Activated CD8-positive, alpha-beta T cell treated with anti-CD3 and anti-CD28 coated beads for 36 hours (primary cell): ENCODE results near the gene LRRC27. TPM values are rescaled to one million over a fixed set of nuclear protein-coding genes. Genes with fewer than 3 reads are reported as not detected.
"Not testable (repeated sequence)": the region's sequence is repeated elsewhere in the genome, so short reads cannot be mapped to it uniquely, and the experiment has no call there.

ENCODE experiments used
- ATAC-seq: fragments of 200-7000 bp; cut with Tn5 transposase; one replicate; pipeline ENCODE4 v1.10.0; 2021; ENCODE audit warnings: mild to moderate bottlenecking, moderate library complexity
- CTCF ChIA-PET: fragments of 350-600 bp; sonication (Branson Sonifier 250); formaldehyde crosslinking; loops from one replicate; lab custom pipeline; 2021; ENCODE audit warnings: antibody characterized with exemption; lab: Charles Lee
- POLR2A ChIA-PET: fragments of 350-600 bp; sonication (Branson Sonifier 250); formaldehyde crosslinking; loops from one replicate; lab custom pipeline; 2021; ENCODE audit warnings: antibody characterized with exemption; lab: Charles Lee
- DNase-seq: peaks from one replicate; pipeline ENCODE4 v3.0.0-alpha.2; 2020
- H3K27ac Mint-ChIP-seq: one replicate; pipeline ENCODE4 v1.8.0; 2021; ENCODE audit warnings: mild to moderate bottlenecking, mixed read lengths
- H3K27me3 Mint-ChIP-seq: one replicate; pipeline ENCODE4 v1.8.0; 2021; ENCODE audit warnings: mixed read lengths
- H3K36me3 Mint-ChIP-seq: one replicate; pipeline ENCODE4 v1.8.0; 2021; ENCODE audit warnings: low read depth, mixed read lengths
- H3K4me1 Mint-ChIP-seq: one replicate; pipeline ENCODE4 v1.8.0; 2021; ENCODE audit warnings: low read depth, mixed read lengths
- H3K4me3 Mint-ChIP-seq: one replicate; pipeline ENCODE4 v1.8.0; 2021; ENCODE audit warnings: mild to moderate bottlenecking, moderate library complexity, mixed read lengths
- H3K9me3 Mint-ChIP-seq: one replicate; pipeline ENCODE4 v1.8.0; 2021; ENCODE audit warnings: mixed read lengths
- intact Hi-C: fragments of 100-400 bp; cut with micrococcal nuclease; formaldehyde crosslinking; loops from one replicate; pipeline ENCODE4 v1.10.0; 2022
- total RNA-seq, 2 experiments: library from RNA; stranded (reverse); gene quantifications; one replicate each; pipeline ENCODE4 v1.2.3, GENCODE V29; 2021
- TF ChIP-seq, protein P1 (sequence below): fragments of 200-600 bp; IDR thresholded peaks from one replicate; pipeline ENCODE4 v1.8.0; 2022; ENCODE audit warnings: antibody characterized with exemption, mild to moderate bottlenecking

The LRRC27 gene
- total RNA-seq, 2 experiments from 2014 or later = 2.7 to 3.5 TPM

DNA sequence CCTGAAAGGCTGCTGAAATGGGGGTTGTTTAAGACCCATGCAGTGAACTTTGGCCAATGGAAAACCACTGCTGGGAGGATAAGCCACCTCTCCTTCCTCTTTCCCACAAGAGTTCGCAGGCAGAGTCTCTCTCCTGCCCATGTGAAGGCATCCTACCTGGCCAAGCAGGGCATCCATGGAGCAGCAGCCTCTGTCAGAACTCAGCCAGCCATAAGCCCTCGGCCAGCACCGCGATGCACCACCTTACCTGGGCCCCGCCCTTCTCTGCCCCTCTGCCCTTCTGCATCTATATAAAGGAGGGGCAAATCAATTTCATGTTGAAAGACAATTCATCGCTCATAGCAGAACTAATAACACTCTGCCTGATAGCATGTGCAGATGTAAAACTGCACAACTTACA lies 18.1 kb upstream of the LRRC27 start:
- H3K4me1 Mint-ChIP-seq = peaks cover 3% of the 10 kb centered on the region

GRCh38 chr10:132314336-132314735 lies 17.7 kb upstream of the LRRC27 start:
- H3K27ac Mint-ChIP-seq = no peak overlapping the region
- peaks cover 3% of the 10 kb centered on the region for H3K4me1 Mint-ChIP-seq
- CTCF ChIA-PET = interaction anchor here (1.3 kb wide), 1 partner anchor 59 kb away, joined by 3 read pairs; no protein-coding TSS in a partner anchor
- H3K27me3 Mint-ChIP-seq = peaks cover 2% of the 10 kb centered on the region
- DNase-seq (no peak), ATAC-seq (no peak)
- H3K36me3 Mint-ChIP-seq = no peaks in the 10 kb centered on the region
- intact Hi-C loops = no loop called here
- TF ChIP-seq, protein P1, sequence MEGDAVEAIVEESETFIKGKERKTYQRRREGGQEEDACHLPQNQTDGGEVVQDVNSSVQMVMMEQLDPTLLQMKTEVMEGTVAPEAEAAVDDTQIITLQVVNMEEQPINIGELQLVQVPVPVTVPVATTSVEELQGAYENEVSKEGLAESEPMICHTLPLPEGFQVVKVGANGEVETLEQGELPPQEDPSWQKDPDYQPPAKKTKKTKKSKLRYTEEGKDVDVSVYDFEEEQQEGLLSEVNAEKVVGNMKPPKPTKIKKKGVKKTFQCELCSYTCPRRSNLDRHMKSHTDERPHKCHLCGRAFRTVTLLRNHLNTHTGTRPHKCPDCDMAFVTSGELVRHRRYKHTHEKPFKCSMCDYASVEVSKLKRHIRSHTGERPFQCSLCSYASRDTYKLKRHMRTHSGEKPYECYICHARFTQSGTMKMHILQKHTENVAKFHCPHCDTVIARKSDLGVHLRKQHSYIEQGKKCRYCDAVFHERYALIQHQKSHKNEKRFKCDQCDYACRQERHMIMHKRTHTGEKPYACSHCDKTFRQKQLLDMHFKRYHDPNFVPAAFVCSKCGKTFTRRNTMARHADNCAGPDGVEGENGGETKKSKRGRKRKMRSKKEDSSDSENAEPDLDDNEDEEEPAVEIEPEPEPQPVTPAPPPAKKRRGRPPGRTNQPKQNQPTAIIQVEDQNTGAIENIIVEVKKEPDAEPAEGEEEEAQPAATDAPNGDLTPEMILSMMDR = no peak
- no peak overlapping the region for H3K4me3 Mint-ChIP-seq
- peaks cover 3% of the 10 kb centered on the region for H3K9me3 Mint-ChIP-seq
- POLR2A ChIA-PET = interaction anchor here (1.2 to 1.3 kb wide), 2 partner anchors 13 to 24 kb away, joined by 3 read pairs; no protein-coding TSS in a partner anchor

More for the DNA sequence above, 18.1 kb upstream of the LRRC27 start:
- intact Hi-C loops = no loop called here
- TF ChIP-seq, protein P1 = no peak
- no peaks in the 10 kb centered on the region for H3K36me3 Mint-ChIP-seq
- ATAC-seq (no peak), DNase-seq (no peak)
- H3K4me3 Mint-ChIP-seq = no peak overlapping the region
- POLR2A ChIA-PET = interaction anchor here (1.2 to 1.3 kb wide), 2 partner anchors 13 to 24 kb away, joined by 3 read pairs; no protein-coding TSS in a partner anchor
- CTCF ChIA-PET = interaction anchor here (1.3 kb wide), 1 partner anchor 59 kb away, joined by 3 read pairs; no protein-coding TSS in a partner anchor
- peaks cover 2% of the 10 kb centered on the region for H3K27me3 Mint-ChIP-seq
- no peak overlapping the region for H3K27ac Mint-ChIP-seq
- H3K9me3 Mint-ChIP-seq = peaks cover 3% of the 10 kb centered on the region

DNA sequence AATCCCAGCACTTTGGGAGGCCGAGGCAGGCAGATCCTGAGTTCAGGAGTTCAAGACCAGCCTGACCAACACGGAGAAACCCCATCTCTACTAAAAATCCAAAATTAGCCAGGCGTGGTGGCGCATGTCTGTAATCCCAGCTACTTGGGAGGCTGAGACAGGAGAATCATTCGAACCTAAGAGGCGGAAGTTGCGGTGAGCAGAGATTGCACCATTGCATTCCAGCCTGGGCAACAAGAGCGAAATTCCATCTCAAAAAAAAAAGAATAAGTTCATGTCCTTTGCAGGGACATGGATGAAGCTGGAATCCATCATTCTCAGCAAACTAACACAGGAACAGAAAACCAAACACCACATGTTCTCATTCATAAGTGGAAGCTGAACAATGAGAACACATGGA lies 17.1 kb upstream of the LRRC27 start:
- H3K36me3 Mint-ChIP-seq, H3K27me3 Mint-ChIP-seq, ATAC-seq, DNase-seq, H3K9me3 Mint-ChIP-seq, intact Hi-C loops, H3K4me1 Mint-ChIP-seq, H3K4me3 Mint-ChIP-seq, H3K27ac Mint-ChIP-seq: not testable (repeated sequence)
- ChIA-PET CTCF (interaction anchor here (1.3 kb wide), 1 partner anchor 58 kb away, joined by 3 read pairs; no protein-coding TSS in a partner anchor), POLR2A (interaction anchor here (0.7 to 1.3 kb wide), 3 partner anchors 12 to 437 kb away, joined by 3 to 5 read pairs (median 3); no protein-coding TSS in a partner anchor)

- Mint-ChIP-seq H3K9me3 (peaks cover 3% of the 10 kb centered on the region), H3K36me3 (no peaks in the 10 kb centered on the region), H3K27me3 (no peaks in the 10 kb centered on the region), H3K4me1 (peaks cover 8% of the 10 kb centered on the region), H3K27ac (no peak overlapping the region), H3K4me3 (no peak overlapping the region)
- no peak for ATAC-seq
- TF ChIP-seq, protein P1 = no peak
- POLR2A ChIA-PET = no interaction called here
- CTCF ChIA-PET = no interaction called here
- DNase-seq = no peak
- intact Hi-C loops = no loop called here
These were observed 15.9 kb upstream of the LRRC27 start for GRCh38 chr10:132316133-132316532.

GRCh38 chr10:132317477-132317876 lies 14.5 kb upstream of the LRRC27 start:
- H3K36me3 Mint-ChIP-seq, H3K27ac Mint-ChIP-seq, POLR2A ChIA-PET, H3K27me3 Mint-ChIP-seq, DNase-seq, CTCF ChIA-PET, ATAC-seq, H3K9me3 Mint-ChIP-seq, intact Hi-C loops, H3K4me1 Mint-ChIP-seq, H3K4me3 Mint-ChIP-seq: not testable (repeated sequence)

DNA sequence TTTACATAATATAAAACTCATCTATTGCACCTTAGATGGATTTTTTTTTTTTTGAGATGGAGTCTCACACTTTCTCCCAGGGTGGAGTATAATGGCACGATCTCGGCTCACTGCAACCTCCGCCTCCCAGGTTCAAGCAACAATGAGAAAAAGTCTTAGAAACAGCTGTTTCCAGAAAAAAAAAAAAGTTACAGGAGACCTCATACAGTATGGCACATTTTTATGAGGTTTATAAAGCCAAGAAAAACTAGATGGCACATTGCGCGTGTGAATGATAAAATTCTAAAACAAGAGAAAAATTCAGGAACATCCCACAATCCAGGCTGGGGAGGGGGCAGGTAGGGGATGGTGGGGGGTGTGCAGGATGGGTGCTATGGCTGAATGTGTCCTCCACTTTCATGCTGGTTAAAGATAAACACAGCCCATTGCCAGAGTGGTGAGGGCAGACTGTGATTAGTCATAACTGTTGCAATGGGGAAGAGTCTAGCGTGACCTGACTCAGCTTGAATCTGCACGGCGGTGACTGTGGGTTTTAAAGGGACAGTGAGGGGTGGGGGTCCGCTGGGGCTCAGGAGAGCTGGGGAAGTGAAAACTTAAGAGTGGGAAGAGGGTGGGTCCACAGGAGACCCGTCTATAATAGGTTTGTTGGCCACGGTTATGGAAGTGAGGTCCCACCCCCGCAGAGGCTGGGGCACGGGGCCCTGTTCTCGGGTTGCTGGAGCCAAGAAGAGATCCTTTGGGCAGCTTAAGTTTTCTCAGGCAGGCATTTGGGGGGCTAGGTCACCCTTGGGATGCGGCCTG lies 11.9 kb upstream of the LRRC27 start:
- peak; percentile 95 for ATAC-seq
- TF ChIP-seq, protein P1 = no peak
- Mint-ChIP-seq H3K36me3 (peaks cover 6% of the 10 kb centered on the region), H3K27me3 (no peaks in the 10 kb centered on the region), H3K4me3 (no peak overlapping the region), H3K27ac (peak overlapping the region; percentile 51), H3K4me1 (peaks cover 13% of the 10 kb centered on the region), H3K9me3 (no peaks in the 10 kb centered on the region)
- ChIA-PET CTCF (no interaction called here), POLR2A (interaction anchor here (0.8 kb wide), 1 partner anchor 19 kb away, joined by 3 read pairs; no protein-coding TSS in a partner anchor)
- intact Hi-C loops = no loop called here
- peak; percentile 62 for DNase-seq
